ENCODE results near the gene DAW1. TPM values are rescaled to one million over a fixed set of nuclear protein-coding genes. Genes with fewer than 3 reads are reported as not detected.

DAW1 gene
- total RNA-seq, 4 donors from 2014 or later = not detected

DNA sequence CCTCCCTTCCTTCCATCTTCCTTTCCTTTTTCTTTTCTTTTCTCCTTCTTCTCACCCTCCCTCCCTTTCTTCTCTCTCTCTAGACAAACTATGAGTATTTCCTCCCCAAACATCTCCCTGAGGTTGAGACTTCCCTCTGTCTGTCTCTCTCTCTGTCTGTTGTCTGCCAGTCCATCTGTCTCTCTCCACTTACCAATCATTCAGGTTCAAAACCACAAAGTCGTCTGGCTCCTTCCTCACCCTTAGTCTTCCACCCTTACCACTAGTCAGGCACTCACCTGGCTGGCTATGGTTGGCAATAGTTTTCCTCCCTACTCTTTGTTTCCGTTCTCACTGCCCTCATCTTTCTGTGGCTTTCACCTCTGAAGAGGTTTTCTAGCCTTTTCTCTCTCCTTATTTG is 44.9 kb upstream of the DAW1 start:
- intact Hi-C loops (cut with DNase I) = no loop called here
- no peak overlapping the region for H3K4me3 ChIP-seq (replicated peaks in 1 of 3)
- no peaks in the 10 kb centered on the region for H3K36me3 ChIP-seq
- no peaks in the 10 kb centered on the region for H3K9me3 ChIP-seq
- H3K4me1 ChIP-seq = no peaks in the 10 kb centered on the region
- no peak for TF ChIP-seq POLR2A (IDR thresholded peaks at IDR 0.05)
- TF ChIP-seq, protein P1, sequence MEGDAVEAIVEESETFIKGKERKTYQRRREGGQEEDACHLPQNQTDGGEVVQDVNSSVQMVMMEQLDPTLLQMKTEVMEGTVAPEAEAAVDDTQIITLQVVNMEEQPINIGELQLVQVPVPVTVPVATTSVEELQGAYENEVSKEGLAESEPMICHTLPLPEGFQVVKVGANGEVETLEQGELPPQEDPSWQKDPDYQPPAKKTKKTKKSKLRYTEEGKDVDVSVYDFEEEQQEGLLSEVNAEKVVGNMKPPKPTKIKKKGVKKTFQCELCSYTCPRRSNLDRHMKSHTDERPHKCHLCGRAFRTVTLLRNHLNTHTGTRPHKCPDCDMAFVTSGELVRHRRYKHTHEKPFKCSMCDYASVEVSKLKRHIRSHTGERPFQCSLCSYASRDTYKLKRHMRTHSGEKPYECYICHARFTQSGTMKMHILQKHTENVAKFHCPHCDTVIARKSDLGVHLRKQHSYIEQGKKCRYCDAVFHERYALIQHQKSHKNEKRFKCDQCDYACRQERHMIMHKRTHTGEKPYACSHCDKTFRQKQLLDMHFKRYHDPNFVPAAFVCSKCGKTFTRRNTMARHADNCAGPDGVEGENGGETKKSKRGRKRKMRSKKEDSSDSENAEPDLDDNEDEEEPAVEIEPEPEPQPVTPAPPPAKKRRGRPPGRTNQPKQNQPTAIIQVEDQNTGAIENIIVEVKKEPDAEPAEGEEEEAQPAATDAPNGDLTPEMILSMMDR (IDR thresholded peaks at IDR 0.05) = no peak
- no peak for DNase-seq
- no peak overlapping the region for H3K27ac ChIP-seq
- no peaks in the 10 kb centered on the region for H3K27me3 ChIP-seq
- 19 to 52% methylated on average over 2 of the region's 2 CpGs for WGBS, 2 donors

DNA sequence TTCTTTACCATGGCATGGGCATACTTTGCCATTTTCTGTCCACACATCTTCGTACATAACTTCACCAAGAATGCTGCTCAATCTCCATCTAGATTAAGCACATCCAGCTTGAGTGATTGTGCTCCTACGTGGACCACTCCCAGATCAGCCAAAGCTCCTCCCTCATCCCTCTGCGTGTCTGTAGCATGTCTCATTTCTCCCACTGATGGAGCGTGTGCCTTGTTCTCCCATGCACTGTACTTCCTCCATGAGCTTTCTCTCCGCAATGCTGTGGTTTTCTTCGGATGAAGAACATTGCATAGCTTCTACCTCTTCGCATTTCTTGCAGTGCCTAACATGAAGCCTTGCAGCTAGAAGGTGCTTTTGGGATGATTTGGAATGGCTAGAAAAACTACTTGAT is 44.3 kb upstream of the DAW1 start:
- Histone ChIP-seq H3K27me3 (no peaks in the 10 kb centered on the region), H3K27ac (no peak overlapping the region), H3K4me3 (replicated peaks in 1 of 3) (no peak overlapping the region), H3K9me3 (no peaks in the 10 kb centered on the region), H3K36me3 (no peaks in the 10 kb centered on the region), H3K4me1 (no peaks in the 10 kb centered on the region)
- no peak for DNase-seq
- intact Hi-C loops (cut with DNase I) = no loop called here
- WGBS, 2 donors = 93 to 97% methylated on average over 7 of the region's 7 CpGs
- TF ChIP-seq, protein P1 (IDR thresholded peaks at IDR 0.05) = no peak
- TF ChIP-seq POLR2A (IDR thresholded peaks at IDR 0.05) = no peak

DNA sequence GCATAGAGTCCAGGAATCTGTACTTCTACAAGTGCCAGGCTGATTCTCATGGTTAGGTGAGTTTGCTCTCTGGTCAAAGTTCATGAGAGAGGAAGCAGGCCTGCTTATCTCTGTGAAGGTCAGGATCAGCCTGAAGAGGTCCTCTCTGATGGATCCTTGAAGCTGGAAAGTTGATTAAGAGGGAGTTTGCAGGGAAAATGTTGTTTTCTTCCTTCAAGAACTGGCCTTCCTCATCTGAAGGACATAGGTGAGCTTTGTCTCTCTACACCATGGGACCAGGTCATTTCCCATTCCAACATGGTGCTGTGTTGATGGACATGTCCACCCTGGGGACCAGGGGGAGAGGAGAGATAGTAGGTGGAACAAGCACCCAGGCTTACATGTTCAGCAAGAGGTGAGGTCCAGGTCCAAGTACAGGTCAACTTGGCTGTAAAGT is 42.9 kb upstream of the DAW1 start:
- Histone ChIP-seq H3K36me3 (no peaks in the 10 kb centered on the region), H3K27ac (no peak overlapping the region), H3K4me1 (no peaks in the 10 kb centered on the region), H3K4me3 (replicated peaks in 1 of 3) (no peak overlapping the region), H3K9me3 (no peaks in the 10 kb centered on the region), H3K27me3 (no peaks in the 10 kb centered on the region)
- no peak for TF ChIP-seq POLR2A (IDR thresholded peaks at IDR 0.05)
- TF ChIP-seq, protein P1 (IDR thresholded peaks at IDR 0.05) = no peak
- no peak for DNase-seq
- intact Hi-C loops (cut with DNase I) = no loop called here

DNA sequence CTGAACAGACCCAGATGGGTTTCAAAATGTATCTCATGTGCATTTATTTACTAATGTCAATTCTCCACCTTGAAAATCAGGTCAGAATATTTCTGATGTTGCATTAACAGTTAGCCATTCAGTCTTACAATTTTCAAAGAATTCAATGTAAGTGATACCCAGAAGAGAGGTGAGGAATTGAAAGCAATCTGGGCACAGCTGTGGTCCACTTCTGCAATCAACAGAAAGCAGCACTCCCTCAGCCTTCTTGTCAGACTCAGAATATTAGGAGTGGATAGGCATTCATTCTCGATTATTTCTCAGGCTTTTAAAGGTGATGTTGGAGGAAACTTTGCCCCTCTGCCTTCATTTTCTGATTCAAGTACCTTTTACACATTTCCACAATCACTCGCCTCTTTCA is 42.1 kb upstream of the DAW1 start:
- H3K27ac ChIP-seq = no peak overlapping the region
- H3K9me3 ChIP-seq = no peaks in the 10 kb centered on the region
- H3K36me3 ChIP-seq = no peaks in the 10 kb centered on the region
- no peaks in the 10 kb centered on the region for H3K4me1 ChIP-seq
- no peak for TF ChIP-seq POLR2A (IDR thresholded peaks at IDR 0.05)
- TF ChIP-seq, protein P1 (IDR thresholded peaks at IDR 0.05) = no peak
- intact Hi-C loops (cut with DNase I) = no loop called here
- no peaks in the 10 kb centered on the region for H3K27me3 ChIP-seq
- H3K4me3 ChIP-seq (replicated peaks in 1 of 3) = no peak overlapping the region
- 86 to 91% methylated on average over 2 of the region's 2 CpGs for WGBS, 2 donors
- no peak for DNase-seq

DNA sequence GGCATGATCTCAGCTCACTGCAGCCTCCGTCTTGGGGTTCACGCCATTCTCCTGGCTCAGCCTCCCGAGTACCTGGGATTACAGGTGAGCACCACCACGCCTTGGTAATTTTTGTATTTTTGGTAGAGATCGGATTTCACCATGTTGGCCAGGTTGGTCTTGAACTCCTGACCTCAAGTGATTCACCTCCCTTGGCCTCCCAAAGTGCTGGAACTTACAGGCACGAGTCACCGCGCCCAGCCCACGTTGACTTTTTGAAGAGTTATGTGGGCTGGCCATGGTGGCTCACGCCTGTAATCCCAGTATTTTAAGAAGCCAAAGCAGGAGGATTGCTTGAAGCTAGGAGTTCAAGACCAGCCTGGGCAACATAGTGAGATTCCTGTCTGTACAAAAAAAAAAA is 37.0 kb upstream of the DAW1 start:
- TF ChIP-seq, protein P1 (IDR thresholded peaks at IDR 0.05) = no peak
- TF ChIP-seq POLR2A (IDR thresholded peaks at IDR 0.05) = no peak
- Histone ChIP-seq H3K27me3 (no peaks in the 10 kb centered on the region), H3K36me3 (no peaks in the 10 kb centered on the region), H3K27ac (no peak overlapping the region), H3K4me1 (no peaks in the 10 kb centered on the region), H3K9me3 (no peaks in the 10 kb centered on the region), H3K4me3 (replicated peaks in 1 of 3) (no peak overlapping the region)
- intact Hi-C loops (cut with DNase I) = no loop called here
- DNase-seq = no peak
- 92 to 96% methylated on average over 10 of the region's 10 CpGs for WGBS, 2 donors

Measured in thyroid gland (tissue), 4 donors.